Fibroblast of mammary gland (primary cell): ENCODE data around the gene PTPN5.

ENCODE experiments used
- DNase-seq: peaks from one replicate; pipeline ENCODE4 v3.0.0-alpha.2; 2010; ENCODE audit warnings: low read depth
- H3K4me3 ChIP-seq: 2 replicates; pipeline ENCODE4 v1.5.1; 2011; ENCODE audit warnings: low read depth, mild to moderate bottlenecking, low read length, moderate library complexity; ENCODE audit not compliant: control insufficient read depth
- CTCF ChIP-seq: conservative IDR thresholded peaks from 2 replicates; pipeline ENCODE4 v1.5.1; 2011; ENCODE audit warnings: low read depth, low read length, inconsistent platforms; ENCODE audit not compliant: control insufficient read depth, insufficient read depth

The PTPN5 gene

GRCh38 chr11:18743365-18743764, 48.2 kb downstream of the PTPN5 start:
- TF ChIP-seq CTCF, result no peak
- DNase-seq, result no peak
- H3K4me3 ChIP-seq, result no peak overlapping the region

GRCh38 chr11:18741783-18742182, 49.8 kb downstream of the PTPN5 start:
- no peak for TF ChIP-seq CTCF
- H3K4me3 ChIP-seq, result no peak overlapping the region
- DNase-seq, result no peak

GRCh38 chr11:18739685-18740084, 51.9 kb downstream of the PTPN5 start:
- no peak for TF ChIP-seq CTCF
- DNase-seq, result no peak
- H3K4me3 ChIP-seq, result no peak overlapping the region

- DNase-seq, result no peak
- H3K4me3 ChIP-seq, result no peak overlapping the region
- TF ChIP-seq CTCF, result no peak
Measured at GRCh38 chr11:18737642-18738041, 54.0 kb downstream of the PTPN5 start.

GRCh38 chr11:18736590-18737148, 54.9 kb downstream of the PTPN5 start:
- no peak overlapping the region for H3K4me3 ChIP-seq
- no peak for DNase-seq
- no peak for TF ChIP-seq CTCF

GRCh38 chr11:18733202-18733601, 58.4 kb downstream of the PTPN5 start:
- H3K4me3 ChIP-seq, result no peak overlapping the region
- DNase-seq, result no peak

More at GRCh38 chr11:18733202-18733601, 58.4 kb downstream of the PTPN5 start:
- no peak for TF ChIP-seq CTCF
